IPS-NIHi11 (cell line): ENCODE data around the gene SURF2.
A peak's percentile ranks its signal among the peaks of the same experiment; 100 is the strongest.

ENCODE experiments used
- DNase-seq: peaks from one replicate; pipeline ENCODE4 v3.0.0; 2012; ENCODE audit warnings: mixed read lengths, low spot score

Gene SURF2

GRCh38 chr9:133354766-133355165 lies 1.6 kb upstream of the SURF2 start:
- no peak for DNase-seq

GRCh38 chr9:133355881-133356357 lies 431 bp upstream of the SURF2 start:
- DNase-seq: no peak

GRCh38 chr9:133357656-133358055 lies 1.3 kb downstream of the SURF2 start:
- no peak for DNase-seq

GRCh38 chr9:133359399-133360175 lies 3.2 kb downstream of the SURF2 start:
- peak; percentile 62 for DNase-seq

- no peak for DNase-seq
These were observed 4.3 kb downstream of the SURF2 start for GRCh38 chr9:133360400-133361393.

- DNase-seq: no peak
These were observed 5.2 kb downstream of the SURF2 start for GRCh38 chr9:133361507-133362092.

- no peak for DNase-seq
These were observed 6.2 kb downstream of the SURF2 start for GRCh38 chr9:133362359-133363044.

GRCh38 chr9:133366435-133366834 lies 10.1 kb downstream of the SURF2 start:
- DNase-seq: no peak

- no peak for DNase-seq
These were observed 10.9 kb downstream of the SURF2 start for GRCh38 chr9:133367221-133367620.

GRCh38 chr9:133367778-133368177 lies 11.4 kb downstream of the SURF2 start:
- DNase-seq: no peak

- no peak for DNase-seq
These were observed 12.0 kb downstream of the SURF2 start for GRCh38 chr9:133368249-133368881.

GRCh38 chr9:133369422-133369821 lies 13.1 kb downstream of the SURF2 start:
- no peak for DNase-seq

GRCh38 chr9:133369933-133370332 lies 13.6 kb downstream of the SURF2 start:
- no peak for DNase-seq

GRCh38 chr9:133370685-133371084 lies 14.3 kb downstream of the SURF2 start:
- no peak for DNase-seq

- DNase-seq: no peak
These were observed 14.9 kb downstream of the SURF2 start for GRCh38 chr9:133371261-133371711.

GRCh38 chr9:133372144-133372543 lies 15.8 kb downstream of the SURF2 start:
- no peak for DNase-seq

GRCh38 chr9:133374612-133375115 lies 18.3 kb downstream of the SURF2 start:
- DNase-seq: no peak

GRCh38 chr9:133375116-133375723 lies 18.9 kb downstream of the SURF2 start:
- peak; percentile 72 for DNase-seq

GRCh38 chr9:133375724-133376654 lies 19.6 kb downstream of the SURF2 start, which contains the start of the genes STKLD1 and SURF4:
TSS of gene STKLD1 (plus strand) at chr9:133376366. CDS start at chr9:133376474, 108 bp downstream.
TSS of gene SURF4 (minus strand) at chr9:133376060. CDS start at chr9:133375969, 91 bp downstream.
- DNase-seq: peak; percentile 100
